ACHN (cell line): ENCODE measurements around the gene SLCO2A1.

Experiments
- DNase-seq: peaks from one replicate; pipeline ENCODE4 v3.0.0-alpha.2; 2015
- in situ Hi-C: cut with HindIII; loops from 2 replicates; pipeline ENCODE4 v1.10.0; 2017; ENCODE audit warnings: low sequenced_read_pairs, low pct_ligation_motif_present, low pct_unique_long_range_greater_than_20kb

SLCO2A1 gene

GRCh38 chr3:133967992-133968892 lies 61.5 kb downstream of the SLCO2A1 start:
- in situ Hi-C loops: no loop called here
- DNase-seq: no peak

GRCh38 chr3:133966954-133967353 lies 62.8 kb downstream of the SLCO2A1 start:
- in situ Hi-C loops: no loop called here

GRCh38 chr3:133965906-133966305 lies 63.8 kb downstream of the SLCO2A1 start:
- in situ Hi-C loops: no loop called here
- DNase-seq: no peak

More at GRCh38 chr3:133966954-133967353, 62.8 kb downstream of the SLCO2A1 start:
- DNase-seq: no peak

- in situ Hi-C loops: no loop called here
- DNase-seq: no peak
Measured at GRCh38 chr3:133965013-133965570, 64.6 kb downstream of the SLCO2A1 start.

- in situ Hi-C loops: no loop called here
- DNase-seq: peak; percentile 34
Measured at GRCh38 chr3:133964547-133964946, 65.2 kb downstream of the SLCO2A1 start.

- in situ Hi-C loops: no loop called here
- no peak for DNase-seq
Measured at GRCh38 chr3:133963657-133964396, 65.9 kb downstream of the SLCO2A1 start.

GRCh38 chr3:133962849-133963248 lies 66.9 kb downstream of the SLCO2A1 start:
- in situ Hi-C loops: no loop called here
- DNase-seq: no peak

GRCh38 chr3:133958071-133958805 lies 71.5 kb downstream of the SLCO2A1 start:
- no peak for DNase-seq
- in situ Hi-C loops: no loop called here

GRCh38 chr3:133956982-133957381 lies 72.7 kb downstream of the SLCO2A1 start:
- DNase-seq: no peak
- in situ Hi-C loops: no loop called here

- in situ Hi-C loops: no loop called here
- DNase-seq: no peak
Measured at GRCh38 chr3:133956353-133956752, 73.4 kb downstream of the SLCO2A1 start.

GRCh38 chr3:133955892-133956291 lies 73.8 kb downstream of the SLCO2A1 start:
- in situ Hi-C loops: no loop called here
- DNase-seq: no peak

- DNase-seq: no peak
- in situ Hi-C loops: no loop called here
Measured at GRCh38 chr3:133954717-133955360, 74.9 kb downstream of the SLCO2A1 start.

- DNase-seq: no peak
- in situ Hi-C loops: no loop called here
Measured at GRCh38 chr3:133953297-133953696, 76.4 kb downstream of the SLCO2A1 start.

- in situ Hi-C loops: no loop called here
- DNase-seq: no peak
Measured at GRCh38 chr3:133949438-133949837, 80.3 kb downstream of the SLCO2A1 start.

GRCh38 chr3:133948996-133949395 lies 80.7 kb downstream of the SLCO2A1 start:
- in situ Hi-C loops: no loop called here
- DNase-seq: no peak

GRCh38 chr3:133948131-133948810 lies 81.5 kb downstream of the SLCO2A1 start:
- in situ Hi-C loops: no loop called here

GRCh38 chr3:133945381-133946095 lies 84.2 kb downstream of the SLCO2A1 start:
- DNase-seq: no peak
- in situ Hi-C loops: no loop called here

More at GRCh38 chr3:133948131-133948810, 81.5 kb downstream of the SLCO2A1 start:
- DNase-seq: no peak
